ENCODE measurements around the gene TTC7B. TPM values are rescaled to one million over a fixed set of nuclear protein-coding genes. Genes with fewer than 3 reads are reported as not detected.

TTC7B gene
- total and polyA plus RNA-seq, 9 of the 15 experiments (the other 6 are each of a cell fraction or from before 2014, with no cell fraction given), result 2.2 to 77.2 (median 36.7) TPM

DNA sequence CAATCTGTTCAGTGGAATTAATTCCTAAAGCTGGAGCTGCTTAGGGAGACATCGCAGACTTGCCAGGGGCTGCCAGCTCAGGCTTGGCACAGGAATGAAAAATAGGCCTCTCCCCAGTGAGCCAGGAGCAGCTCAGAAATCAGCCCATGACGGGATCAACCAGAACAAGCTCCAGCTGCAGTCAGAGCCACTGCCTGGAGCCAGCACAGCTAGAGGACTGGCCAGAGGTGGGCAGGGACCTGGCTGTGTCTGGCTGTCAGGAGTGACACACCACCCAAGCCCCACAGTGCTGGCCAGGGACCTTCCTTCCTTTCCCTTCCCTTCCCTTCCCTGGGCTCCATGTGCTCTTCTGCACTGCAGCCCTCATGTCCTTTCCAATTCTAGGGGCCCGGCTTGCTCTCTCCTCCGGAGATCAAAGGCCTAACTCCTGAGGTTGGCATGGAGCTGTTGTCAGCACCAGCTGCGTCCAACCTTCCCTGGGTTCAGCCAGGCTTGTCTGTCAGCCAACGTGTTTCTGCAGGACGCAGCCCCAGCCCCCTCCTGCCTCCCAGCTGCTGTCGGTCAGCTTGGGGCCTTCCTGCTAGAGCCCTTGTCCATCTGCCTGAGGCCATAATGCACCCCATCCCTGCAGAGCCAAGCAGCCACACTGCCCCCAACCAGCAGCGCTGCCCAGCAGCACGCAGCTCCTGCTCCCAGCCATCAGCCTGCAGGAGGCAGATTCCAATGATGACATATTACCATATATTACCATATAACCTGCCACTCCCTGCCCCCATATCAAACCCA is 270.1 kb downstream of the TTC7B start:
- Histone ChIP-seq H2AFZ (ENCODE audit: low read depth, low read length) (no peak overlapping the region), H3K9me3 (replicated peaks; ENCODE audit: control insufficient read depth, insufficient read depth, low read depth, low read length) (no peaks in the 10 kb centered on the region), H3K27me3 (ENCODE audit: control insufficient read depth in 2 of 2, insufficient read depth in 2 of 2, low read length in 2 of 2) (no peaks in the 10 kb centered on the region), H3K36me3 (ENCODE audit: control insufficient read depth, insufficient read depth, low read length) (no peaks in the 10 kb centered on the region), H3K9me1 (ENCODE audit: control insufficient read depth, insufficient read depth, low read length) (no peaks in the 10 kb centered on the region), H4K20me1 (replicated peaks; ENCODE audit: control insufficient read depth, insufficient read depth, low read length) (no peaks in the 10 kb centered on the region), H3K27ac (ENCODE audit: extremely low read depth, low read depth, low read length) (no peak overlapping the region), H3K79me2 (ENCODE audit: control insufficient read depth, insufficient read depth, low read length) (no peaks in the 10 kb centered on the region), H3K4me3 (no peak overlapping the region), H3K4me2 (ENCODE audit: insufficient read depth, low read length) (no peak overlapping the region), H3K4me1 (replicated peaks in 1 of 2; ENCODE audit: control insufficient read depth in 2 of 2, insufficient read depth in 2 of 2, low read length in 2 of 2) (peaks cover 3 to 8% of the 10 kb centered on the region in 2 experiments; a peak in 3 of 5 replicates), H3K9ac (ENCODE audit: insufficient read depth in 1 of 2, low read depth in 2 of 2, low read length in 2 of 2) (no peak overlapping the region)
- ATAC-seq (no peak), DNase-seq (ENCODE audit: extremely low read depth in 1 of 4, low spot score in 3 of 4) (no peak), FAIRE-seq (no peak)
- no TSS peak for BruUV-seq (replicated peaks)
- in situ Hi-C loops (cut with MboI) (no loop called here), intact Hi-C loops (cut with micrococcal nuclease) (no loop called here)
- POLR2A ChIA-PET, result interaction anchor here (0.9 to 1.2 kb wide), 2 partner anchors 17 to 144 kb away, joined by 3 read pairs; no protein-coding TSS in a partner anchor
- WGBS (ENCODE audit: insufficient coverage, low coverage, missing lambda C conversion rate), result 83% methylated on average over 7 of the region's 10 CpGs
- TF ChIP-seq ZNF316 (IDR thresholded peaks at IDR 0.05), result no peak
- no peak for TF ChIP-seq ZNF212 (CRISPR knock-in tag; IDR thresholded peaks at IDR 0.05)
- TF ChIP-seq, protein P1, sequence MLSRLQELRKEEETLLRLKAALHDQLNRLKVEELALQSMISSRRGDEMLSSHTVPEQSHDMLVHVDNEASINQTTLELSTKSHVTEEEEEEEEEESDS (CRISPR knock-in tag; IDR thresholded peaks at IDR 0.05), result no peak
- CTCF ChIA-PET (ENCODE audit: low intra/inter-chr PET ratio), result no interaction called here

DNA sequence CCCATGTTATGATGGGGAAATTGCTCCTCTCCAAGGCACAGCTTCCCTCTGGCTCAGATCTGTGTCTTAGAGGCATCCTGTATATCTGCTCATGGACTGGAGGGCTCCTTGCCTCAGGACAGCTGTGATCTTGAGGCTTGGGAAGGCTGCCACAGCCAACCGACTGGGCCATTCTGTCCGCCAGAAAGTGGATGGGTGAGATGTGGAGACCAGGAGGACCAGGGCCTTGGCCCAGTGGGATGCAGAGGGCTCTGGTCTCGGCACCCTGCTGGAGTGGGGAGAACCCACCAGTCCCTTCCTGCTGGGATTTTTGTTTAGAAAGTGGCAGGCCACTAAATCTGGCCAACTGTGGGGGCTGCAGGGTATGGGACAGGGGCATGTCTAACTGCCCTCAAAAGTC is 270.8 kb downstream of the TTC7B start:
- H3K27me3 ChIP-seq (ENCODE audit: control insufficient read depth in 2 of 2, insufficient read depth in 2 of 2, low read length in 2 of 2), result no peaks in the 10 kb centered on the region
- no peak for FAIRE-seq
- H3K9me1 ChIP-seq (ENCODE audit: control insufficient read depth, insufficient read depth, low read length), result no peaks in the 10 kb centered on the region
- H3K27ac ChIP-seq (ENCODE audit: extremely low read depth, low read depth, low read length), result no peak overlapping the region
- no peaks in the 10 kb centered on the region for H3K9me3 ChIP-seq (replicated peaks; ENCODE audit: control insufficient read depth, insufficient read depth, low read depth, low read length)
- CTCF ChIA-PET (ENCODE audit: low intra/inter-chr PET ratio), result no interaction called here
- in situ Hi-C loops (cut with MboI), result no loop called here
- no peak overlapping the region for H2AFZ ChIP-seq (ENCODE audit: low read depth, low read length)
- no peaks in the 10 kb centered on the region for H3K36me3 ChIP-seq (ENCODE audit: control insufficient read depth, insufficient read depth, low read length)
- H3K79me2 ChIP-seq (ENCODE audit: control insufficient read depth, insufficient read depth, low read length), result no peaks in the 10 kb centered on the region
- H3K4me1 ChIP-seq (replicated peaks in 1 of 2; ENCODE audit: control insufficient read depth in 2 of 2, insufficient read depth in 2 of 2, low read length in 2 of 2), result peaks cover 3 to 9% of the 10 kb centered on the region in 2 experiments; a peak in 3 of 5 replicates
- H3K4me2 ChIP-seq (ENCODE audit: insufficient read depth, low read length), result no peak overlapping the region
- no peak overlapping the region for H3K4me3 ChIP-seq
- WGBS (ENCODE audit: insufficient coverage, low coverage, missing lambda C conversion rate), result 85% methylated on average over 3 of the region's 3 CpGs
- no TSS peak for BruUV-seq (replicated peaks)
- no peaks in the 10 kb centered on the region for H4K20me1 ChIP-seq (replicated peaks; ENCODE audit: control insufficient read depth, insufficient read depth, low read length)
- no peak for DNase-seq (ENCODE audit: extremely low read depth in 1 of 4, low spot score in 3 of 4)
- ATAC-seq, result no peak
- no peak overlapping the region for H3K9ac ChIP-seq (ENCODE audit: insufficient read depth in 1 of 2, low read depth in 2 of 2, low read length in 2 of 2)
- POLR2A ChIA-PET, result no interaction called here
- intact Hi-C loops (cut with micrococcal nuclease), result no loop called here
- TF ChIP-seq, protein P2, sequence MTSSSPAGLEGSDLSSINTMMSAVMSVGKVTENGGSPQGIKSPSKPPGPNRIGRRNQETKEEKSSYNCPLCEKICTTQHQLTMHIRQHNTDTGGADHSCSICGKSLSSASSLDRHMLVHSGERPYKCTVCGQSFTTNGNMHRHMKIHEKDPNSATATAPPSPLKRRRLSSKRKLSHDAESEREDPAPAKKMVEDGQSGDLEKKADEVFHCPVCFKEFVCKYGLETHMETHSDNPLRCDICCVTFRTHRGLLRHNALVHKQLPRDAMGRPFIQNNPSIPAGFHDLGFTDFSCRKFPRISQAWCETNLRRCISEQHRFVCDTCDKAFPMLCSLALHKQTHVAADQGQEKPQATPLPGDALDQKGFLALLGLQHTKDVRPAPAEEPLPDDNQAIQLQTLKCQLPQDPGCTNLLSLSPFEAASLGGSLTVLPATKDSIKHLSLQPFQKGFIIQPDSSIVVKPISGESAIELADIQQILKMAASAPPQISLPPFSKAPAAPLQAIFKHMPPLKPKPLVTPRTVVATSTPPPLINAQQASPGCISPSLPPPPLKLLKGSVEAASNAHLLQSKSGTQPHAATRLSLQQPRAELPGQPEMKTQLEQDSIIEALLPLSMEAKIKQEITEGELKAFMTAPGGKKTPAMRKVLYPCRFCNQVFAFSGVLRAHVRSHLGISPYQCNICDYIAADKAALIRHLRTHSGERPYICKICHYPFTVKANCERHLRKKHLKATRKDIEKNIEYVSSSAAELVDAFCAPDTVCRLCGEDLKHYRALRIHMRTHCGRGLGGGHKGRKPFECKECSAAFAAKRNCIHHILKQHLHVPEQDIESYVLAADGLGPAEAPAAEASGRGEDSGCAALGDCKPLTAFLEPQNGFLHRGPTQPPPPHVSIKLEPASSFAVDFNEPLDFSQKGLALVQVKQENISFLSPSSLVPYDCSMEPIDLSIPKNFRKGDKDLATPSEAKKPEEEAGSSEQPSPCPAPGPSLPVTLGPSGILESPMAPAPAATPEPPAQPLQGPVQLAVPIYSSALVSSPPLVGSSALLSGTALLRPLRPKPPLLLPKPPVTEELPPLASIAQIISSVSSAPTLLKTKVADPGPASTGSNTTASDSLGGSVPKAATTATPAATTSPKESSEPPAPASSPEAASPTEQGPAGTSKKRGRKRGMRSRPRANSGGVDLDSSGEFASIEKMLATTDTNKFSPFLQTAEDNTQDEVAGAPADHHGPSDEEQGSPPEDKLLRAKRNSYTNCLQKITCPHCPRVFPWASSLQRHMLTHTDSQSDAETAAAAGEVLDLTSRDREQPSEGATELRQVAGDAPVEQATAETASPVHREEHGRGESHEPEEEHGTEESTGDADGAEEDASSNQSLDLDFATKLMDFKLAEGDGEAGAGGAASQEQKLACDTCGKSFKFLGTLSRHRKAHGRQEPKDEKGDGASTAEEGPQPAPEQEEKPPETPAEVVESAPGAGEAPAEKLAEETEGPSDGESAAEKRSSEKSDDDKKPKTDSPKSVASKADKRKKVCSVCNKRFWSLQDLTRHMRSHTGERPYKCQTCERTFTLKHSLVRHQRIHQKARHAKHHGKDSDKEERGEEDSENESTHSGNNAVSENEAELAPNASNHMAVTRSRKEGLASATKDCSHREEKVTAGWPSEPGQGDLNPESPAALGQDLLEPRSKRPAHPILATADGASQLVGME (CRISPR knock-in tag; IDR thresholded peaks at IDR 0.05), result no peak
- TF ChIP-seq SUPT5H (IDR thresholded peaks at IDR 0.05), result no peak

Data from K562 (cell line).